ENCODE results near the gene CTNNA3. TPM values are rescaled to one million over a fixed set of nuclear protein-coding genes. Genes with fewer than 3 reads are reported as not detected.

The CTNNA3 gene
- total and polyA plus RNA-seq, 5 donors from 2014 or later = not detected

GRCh38 chr10:66008221-66008620 is 1687.8 kb downstream of the CTNNA3 start:
- ATAC-seq (ENCODE audit: low read depth in 2 of 2) (no peak), DNase-seq (no peak)
- Histone ChIP-seq H3K4me3 (ENCODE audit: low read depth, low read length) (no peak overlapping the region), H3K4me1 (ENCODE audit: control insufficient read depth, insufficient read depth, low read length, poor library complexity, severe bottlenecking) (no peaks in the 10 kb centered on the region), H3K27me3 (ENCODE audit: control insufficient read depth, insufficient read depth, low read length) (no peaks in the 10 kb centered on the region), H3K27ac (ENCODE audit: insufficient read depth, low read length, poor library complexity, severe bottlenecking) (no peak overlapping the region), H3K9me3 (ENCODE audit: control insufficient read depth in 2 of 2, low read length in 2 of 2) (no peaks in the 10 kb centered on the region), H3K36me3 (ENCODE audit: control insufficient read depth, insufficient read depth, low read length) (no peaks in the 10 kb centered on the region)
- Mint-ChIP-seq H3K27ac (no peak overlapping the region), H3K27me3 (no peaks in the 10 kb centered on the region), H3K9me3 (peaks cover 2 to 10% (median 5%) of the 10 kb centered on the region in 7 donors), H3K36me3 (no peaks in the 10 kb centered on the region), H3K4me1 (peaks cover 0 to 5% (median 0%) of the 10 kb centered on the region in 4 donors), H3K4me3 (no peak overlapping the region)

GRCh38 chr10:66006411-66006810 is 1689.6 kb downstream of the CTNNA3 start:
- H3K27me3 Mint-ChIP-seq = no peaks in the 10 kb centered on the region
- ATAC-seq (ENCODE audit: low read depth in 2 of 2) = no peak
- peaks cover 3 to 9% (median 5%) of the 10 kb centered on the region in 7 donors for H3K9me3 Mint-ChIP-seq

GRCh38 chr10:65993451-65993850 is 1702.5 kb downstream of the CTNNA3 start:
- H3K9me3 ChIP-seq (ENCODE audit: control insufficient read depth in 2 of 2, low read length in 2 of 2) = no peaks in the 10 kb centered on the region
- Mint-ChIP-seq H3K27ac (no peak overlapping the region), H3K9me3 (peaks cover 0 to 19% (median 8%) of the 10 kb centered on the region in 7 donors), H3K4me1 (no peaks in the 10 kb centered on the region), H3K27me3 (no peaks in the 10 kb centered on the region), H3K36me3 (no peaks in the 10 kb centered on the region), H3K4me3 (no peak overlapping the region)
- H3K4me3 ChIP-seq (ENCODE audit: low read depth, low read length) = no peak overlapping the region
- no peaks in the 10 kb centered on the region for H3K27me3 ChIP-seq (ENCODE audit: control insufficient read depth, insufficient read depth, low read length)
- no peak overlapping the region for H3K27ac ChIP-seq (ENCODE audit: insufficient read depth, low read length, poor library complexity, severe bottlenecking)
- ATAC-seq (ENCODE audit: low read depth in 2 of 2) = no peak
- H3K4me1 ChIP-seq (ENCODE audit: control insufficient read depth, insufficient read depth, low read length, poor library complexity, severe bottlenecking) = no peaks in the 10 kb centered on the region
- DNase-seq = no peak
- H3K36me3 ChIP-seq (ENCODE audit: control insufficient read depth, insufficient read depth, low read length) = no peaks in the 10 kb centered on the region

More at GRCh38 chr10:66006411-66006810, 1689.6 kb downstream of the CTNNA3 start:
- Histone ChIP-seq H3K4me1 (ENCODE audit: control insufficient read depth, insufficient read depth, low read length, poor library complexity, severe bottlenecking) (no peaks in the 10 kb centered on the region), H3K4me3 (ENCODE audit: low read depth, low read length) (no peak overlapping the region), H3K27ac (ENCODE audit: insufficient read depth, low read length, poor library complexity, severe bottlenecking) (no peak overlapping the region), H3K36me3 (ENCODE audit: control insufficient read depth, insufficient read depth, low read length) (no peaks in the 10 kb centered on the region), H3K27me3 (ENCODE audit: control insufficient read depth, insufficient read depth, low read length) (no peaks in the 10 kb centered on the region), H3K9me3 (ENCODE audit: control insufficient read depth in 2 of 2, low read length in 2 of 2) (no peaks in the 10 kb centered on the region)
- no peaks in the 10 kb centered on the region for H3K36me3 Mint-ChIP-seq
- H3K27ac Mint-ChIP-seq = no peak overlapping the region
- peaks cover 0 to 5% (median 0%) of the 10 kb centered on the region in 4 donors for H3K4me1 Mint-ChIP-seq
- DNase-seq = no peak
- H3K4me3 Mint-ChIP-seq = no peak overlapping the region

GRCh38 chr10:65968871-65969270 is 1727.1 kb downstream of the CTNNA3 start:
- Mint-ChIP-seq H3K36me3 (no peaks in the 10 kb centered on the region), H3K27ac (no peak overlapping the region), H3K4me1 (no peaks in the 10 kb centered on the region), H3K27me3 (no peaks in the 10 kb centered on the region), H3K4me3 (no peak overlapping the region), H3K9me3 (peaks cover 0 to 17% (median 5%) of the 10 kb centered on the region in 7 donors)
- DNase-seq = no peak
- H3K4me1 ChIP-seq (ENCODE audit: control insufficient read depth, insufficient read depth, low read length, poor library complexity, severe bottlenecking) = no peaks in the 10 kb centered on the region
- ATAC-seq (ENCODE audit: low read depth in 2 of 2) = no peak
- no peak overlapping the region for H3K27ac ChIP-seq (ENCODE audit: insufficient read depth, low read length, poor library complexity, severe bottlenecking)
- H3K9me3 ChIP-seq (ENCODE audit: control insufficient read depth in 2 of 2, low read length in 2 of 2) = no peaks in the 10 kb centered on the region
- no peak overlapping the region for H3K4me3 ChIP-seq (ENCODE audit: low read depth, low read length)
- no peaks in the 10 kb centered on the region for H3K27me3 ChIP-seq (ENCODE audit: control insufficient read depth, insufficient read depth, low read length)
- H3K36me3 ChIP-seq (ENCODE audit: control insufficient read depth, insufficient read depth, low read length) = no peaks in the 10 kb centered on the region

- ATAC-seq (ENCODE audit: low read depth in 2 of 2) = no peak
- Histone ChIP-seq H3K27ac (ENCODE audit: insufficient read depth, low read length, poor library complexity, severe bottlenecking) (no peak overlapping the region), H3K36me3 (ENCODE audit: control insufficient read depth, insufficient read depth, low read length) (no peaks in the 10 kb centered on the region)
Measured at GRCh38 chr10:65968437-65968836, 1727.6 kb downstream of the CTNNA3 start.

GRCh38 chr10:65964205-65964604 is 1731.8 kb downstream of the CTNNA3 start:
- no peaks in the 10 kb centered on the region for H3K36me3 Mint-ChIP-seq
- DNase-seq (no peak), ATAC-seq (ENCODE audit: low read depth in 2 of 2) (no peak)
- Histone ChIP-seq H3K27ac (ENCODE audit: insufficient read depth, low read length, poor library complexity, severe bottlenecking) (no peak overlapping the region), H3K4me3 (ENCODE audit: low read depth, low read length) (no peak overlapping the region), H3K27me3 (ENCODE audit: control insufficient read depth, insufficient read depth, low read length) (no peaks in the 10 kb centered on the region), H3K4me1 (ENCODE audit: control insufficient read depth, insufficient read depth, low read length, poor library complexity, severe bottlenecking) (no peaks in the 10 kb centered on the region), H3K36me3 (ENCODE audit: control insufficient read depth, insufficient read depth, low read length) (no peaks in the 10 kb centered on the region), H3K9me3 (ENCODE audit: control insufficient read depth in 2 of 2, low read length in 2 of 2) (peaks cover 0 to 4% of the 10 kb centered on the region in 2 experiments)
- H3K27me3 Mint-ChIP-seq = no peaks in the 10 kb centered on the region
- H3K9me3 Mint-ChIP-seq = peaks cover 2 to 20% (median 6%) of the 10 kb centered on the region in 7 donors
- no peak overlapping the region for H3K27ac Mint-ChIP-seq
- H3K4me3 Mint-ChIP-seq = no peak overlapping the region
- H3K4me1 Mint-ChIP-seq = peaks cover 0 to 4% (median 0%) of the 10 kb centered on the region in 4 donors

More at GRCh38 chr10:65968437-65968836, 1727.6 kb downstream of the CTNNA3 start:
- Histone ChIP-seq H3K4me1 (ENCODE audit: control insufficient read depth, insufficient read depth, low read length, poor library complexity, severe bottlenecking) (no peaks in the 10 kb centered on the region), H3K9me3 (ENCODE audit: control insufficient read depth in 2 of 2, low read length in 2 of 2) (no peaks in the 10 kb centered on the region), H3K27me3 (ENCODE audit: control insufficient read depth, insufficient read depth, low read length) (no peaks in the 10 kb centered on the region), H3K4me3 (ENCODE audit: low read depth, low read length) (no peak overlapping the region)
- Mint-ChIP-seq H3K27ac (no peak overlapping the region), H3K4me3 (no peak overlapping the region), H3K9me3 (peaks cover 0 to 18% (median 5%) of the 10 kb centered on the region in 7 donors), H3K4me1 (peaks cover 0 to under 1% (median 0%) of the 10 kb centered on the region in 4 donors), H3K27me3 (no peaks in the 10 kb centered on the region), H3K36me3 (no peaks in the 10 kb centered on the region)
- no peak for DNase-seq

GRCh38 chr10:65952086-65952485 is 1743.9 kb downstream of the CTNNA3 start:
- no peaks in the 10 kb centered on the region for H3K4me1 ChIP-seq (ENCODE audit: control insufficient read depth, insufficient read depth, low read length, poor library complexity, severe bottlenecking)
- Mint-ChIP-seq H3K4me1 (no peaks in the 10 kb centered on the region), H3K27ac (no peak overlapping the region), H3K36me3 (no peaks in the 10 kb centered on the region), H3K4me3 (no peak overlapping the region), H3K27me3 (peaks cover 4% of the 10 kb centered on the region), H3K9me3 (peaks cover 2 to 21% (median 5%) of the 10 kb centered on the region in 7 donors)
- ATAC-seq (ENCODE audit: low read depth in 2 of 2) (no peak), DNase-seq (no peak)
- no peaks in the 10 kb centered on the region for H3K36me3 ChIP-seq (ENCODE audit: control insufficient read depth, insufficient read depth, low read length)
- H3K9me3 ChIP-seq (ENCODE audit: control insufficient read depth in 2 of 2, low read length in 2 of 2) = no peaks in the 10 kb centered on the region
- H3K27ac ChIP-seq (ENCODE audit: insufficient read depth, low read length, poor library complexity, severe bottlenecking) = no peak overlapping the region
- H3K27me3 ChIP-seq (ENCODE audit: control insufficient read depth, insufficient read depth, low read length) = no peaks in the 10 kb centered on the region
- H3K4me3 ChIP-seq (ENCODE audit: low read depth, low read length) = no peak overlapping the region

- Histone ChIP-seq H3K27me3 (ENCODE audit: control insufficient read depth, insufficient read depth, low read length) (no peaks in the 10 kb centered on the region), H3K4me3 (ENCODE audit: low read depth, low read length) (no peak overlapping the region), H3K27ac (ENCODE audit: insufficient read depth, low read length, poor library complexity, severe bottlenecking) (no peak overlapping the region), H3K4me1 (ENCODE audit: control insufficient read depth, insufficient read depth, low read length, poor library complexity, severe bottlenecking) (no peaks in the 10 kb centered on the region), H3K9me3 (ENCODE audit: control insufficient read depth in 2 of 2, low read length in 2 of 2) (no peaks in the 10 kb centered on the region), H3K36me3 (ENCODE audit: control insufficient read depth, insufficient read depth, low read length) (no peaks in the 10 kb centered on the region)
- Mint-ChIP-seq H3K27ac (no peak overlapping the region), H3K27me3 (peaks cover 4% of the 10 kb centered on the region), H3K36me3 (no peaks in the 10 kb centered on the region), H3K4me3 (no peak overlapping the region), H3K4me1 (no peaks in the 10 kb centered on the region), H3K9me3 (peaks cover 2 to 19% (median 7%) of the 10 kb centered on the region in 7 donors)
- DNase-seq (no peak), ATAC-seq (ENCODE audit: low read depth in 2 of 2) (no peak)
Measured at GRCh38 chr10:65950075-65950474, 1745.9 kb downstream of the CTNNA3 start.
